HepG2 (cell line): ENCODE data around the gene RTF1. TPM values are rescaled to one million over a fixed set of nuclear protein-coding genes. Genes with fewer than 3 reads are reported as not detected.

Experiments used
- ARID3A ChIP-seq: IDR thresholded peaks from 2 replicates; pipeline ENCODE4 v1.6.1; 2012; ENCODE audit warnings: low read depth, low read length, improper control_type of control experiment
- BCL6 ChIP-seq: IDR thresholded peaks from 2 replicates; pipeline ENCODE4 v1.6.1; 2016; ENCODE audit warnings: missing genetic modification reagents, missing compliant biosample characterization
- BRD4 ChIP-seq: sonication (generic); formaldehyde crosslinking; IDR thresholded peaks from 2 replicates; pipeline ENCODE4 v1.4.0; 2020; ENCODE audit warnings: missing genetic modification reagents
- CREB1 ChIP-seq, 2 experiments: fragments of 450-650 bp in 1 of 2; IDR thresholded peaks; 2 replicates each; pipeline ENCODE4 v1.6.1; 2016 to 2017; ENCODE audit warnings: control low read depth in 1 of 2, mild to moderate bottlenecking in 1 of 2, missing compliant biosample characterization in 1 of 2, missing genetic modification characterization in 1 of 2
- FOXK2 ChIP-seq: fragments of 450-650 bp; IDR thresholded peaks from 2 replicates; pipeline ENCODE4 v1.6.1; 2016
- GABPB1 ChIP-seq: IDR thresholded peaks from 2 replicates; pipeline ENCODE4 v1.6.1; 2016; ENCODE audit warnings: mild to moderate bottlenecking, missing genetic modification reagents, moderate library complexity, missing compliant biosample characterization
- GATAD1 ChIP-seq: IDR thresholded peaks from 2 replicates; pipeline ENCODE4 v1.6.1; 2016; ENCODE audit warnings: missing genetic modification reagents, missing compliant biosample characterization
- HDAC2 ChIP-seq: sonication (generic); formaldehyde crosslinking; IDR thresholded peaks from 2 replicates; pipeline ENCODE4 v1.4.0; 2020; ENCODE audit warnings: missing genetic modification reagents
- MLXIP ChIP-seq: sonication (generic); formaldehyde crosslinking; IDR thresholded peaks from 2 replicates; pipeline ENCODE4 v1.9.0; 2021; ENCODE audit warnings: missing genetic modification reagents, borderline replicate concordance
- MZF1 ChIP-seq: sonication (generic); formaldehyde crosslinking; IDR thresholded peaks from 2 replicates; pipeline ENCODE4 v1.8.1; 2023; ENCODE audit warnings: mild to moderate bottlenecking, missing genetic modification reagents, borderline replicate concordance
- NPAS2 ChIP-seq: sonication (generic); formaldehyde crosslinking; IDR thresholded peaks from 2 replicates; pipeline ENCODE4 v1.8.0; 2022; ENCODE audit warnings: mild to moderate bottlenecking, missing genetic modification reagents, borderline replicate concordance
- NR2F6 ChIP-seq, 2 experiments: IDR thresholded peaks; 2 replicates each; pipeline ENCODE4 v1.6.1; 2016; ENCODE audit warnings: antibody characterized with exemption in 1 of 2, mild to moderate bottlenecking in 1 of 2
- PAXIP1 ChIP-seq: sonication (generic); formaldehyde crosslinking; conservative IDR thresholded peaks from 2 replicates; pipeline ENCODE4 v1.4.0; 2020; ENCODE audit warnings: mild to moderate bottlenecking, missing genetic modification reagents, moderate library complexity
- ZBTB42 ChIP-seq: sonication (generic); formaldehyde crosslinking; IDR thresholded peaks from 2 replicates; pipeline ENCODE4 v1.5.0; 2020; ENCODE audit warnings: mild to moderate bottlenecking, missing genetic modification reagents
- ZKSCAN1 ChIP-seq: fragments of 150-350 bp; IDR thresholded peaks from 2 replicates; pipeline ENCODE4 v1.6.1; 2014; ENCODE audit warnings: low read length
- ZMAT3 ChIP-seq: sonication (generic); formaldehyde crosslinking; conservative IDR thresholded peaks from 2 replicates; pipeline ENCODE4 v1.7.0; 2021; ENCODE audit warnings: missing genetic modification reagents
- ZNF563 ChIP-seq: sonication (generic); formaldehyde crosslinking; IDR thresholded peaks from 2 replicates; pipeline ENCODE4 v1.8.0; 2022; ENCODE audit warnings: mild to moderate bottlenecking, moderate library complexity, missing genetic modification reagents
- ZNF570 ChIP-seq: sonication (generic); formaldehyde crosslinking; IDR thresholded peaks from 2 replicates; pipeline ENCODE4 v1.4.0; 2020; ENCODE audit warnings: mild to moderate bottlenecking, missing genetic modification reagents, borderline replicate concordance
- ZNF614 ChIP-seq: IDR thresholded peaks from 2 replicates; pipeline ENCODE4 v1.6.1; 2018; ENCODE audit warnings: missing biosample characterization, missing genetic modification reagents, inconsistent platforms, borderline replicate concordance
- ZNF616 ChIP-seq: sonication (generic); formaldehyde crosslinking; IDR thresholded peaks from 2 replicates; pipeline ENCODE4 v1.5.0; 2020; ENCODE audit warnings: low read depth, mild to moderate bottlenecking, missing genetic modification reagents
- ZNF652 ChIP-seq: IDR thresholded peaks from 2 replicates; pipeline ENCODE4 v1.6.1; 2016; ENCODE audit warnings: low read depth, borderline replicate concordance
- polyA plus RNA-seq, 8 experiments: library from polyadenylated mRNA; depleted of rRNA in 3 of 8; stranded (reverse) in 7 of 8; unstranded in 1 of 8; fragments of >200 nt; fragmentation: Illumina TruSeq in 4 of 8; extraction: Trizol in 4 of 8; gene quantifications; 2 replicates each; pipeline versions ENCODE4 v1.2.1 to v1.2.3, GENCODE V29; 2011 to 2016; ENCODE audit warnings: low read depth in 4 of 8, missing spikeins in 1 of 8, mixed read lengths in 1 of 8; ENCODE audit not compliant: insufficient read depth in 1 of 8
- total RNA-seq, 5 experiments: library from RNA; depleted of rRNA; stranded (reverse); fragments of >200 nt; fragmentation: Illumina TruSeq; extraction: Trizol; gene quantifications; 2 replicates each; pipeline ENCODE4 v1.2.3, GENCODE V29; 2016; ENCODE audit warnings: low read depth in 1 of 5

The RTF1 gene
- total and polyA plus RNA-seq, 2 of the 13 experiments (the other 11 are each of a cell fraction or from before 2014, with no cell fraction given): 13.9 to 17.9 TPM

- TF ChIP-seq ARID3A (peak; percentile 61; the same call in 1 of the 2 replicates), HDAC2 (CRISPR knock-in tag) (0 out of 2 replicates have a peak, but pooled peaks have one; percentile 17), NR2F6 (IDR thresholded peaks at IDR 0.05) (no peak), NR2F6 (CRISPR knock-in tag; IDR thresholded peaks at IDR 0.05) (no peak), ZBTB42 (CRISPR knock-in tag) (0 out of 2 replicates have a peak, but pooled peaks have one; percentile 30), CREB1 (IDR thresholded peaks at IDR 0.05) (peak; percentile 56), CREB1 (CRISPR knock-in tag; IDR thresholded peaks at IDR 0.05) (no peak), MZF1 (CRISPR knock-in tag) (no peak), GATAD1 (CRISPR knock-in tag) (no peak), NPAS2 (no peak), BRD4 (CRISPR knock-in tag) (no peak), ZMAT3 (CRISPR knock-in tag) (0 out of 2 replicates have a peak, but pooled peaks have one; percentile 34), ZNF652 (CRISPR knock-in tag) (no peak), ZNF563 (CRISPR knock-in tag) (no peak), FOXK2 (no peak), GABPB1 (peak; percentile 43; the same call in 1 of the 2 replicates), MLXIP (CRISPR knock-in tag) (no peak), ZNF614 (0 out of 2 replicates have a peak, but pooled peaks have one; percentile 22), ZNF570 (no peak), ZNF616 (no peak), ZKSCAN1 (no peak), PAXIP1 (CRISPR knock-in tag) (peak; percentile 74), BCL6 (CRISPR knock-in tag) (no peak)
Observed at GRCh38 chr15:41517895-41518449, 101.1 kb downstream of the RTF1 start (continued).
